Panc1 (cell line): ENCODE measurements around the gene LINC01488.

ENCODE experiments used
- CTCF ChIP-seq: fragments of 450-650 bp; IDR thresholded peaks from 2 replicates; pipeline ENCODE4 v1.5.1; 2017; ENCODE audit warnings: mild to moderate bottlenecking
- POLR2AphosphoS5 ChIP-seq: IDR thresholded peaks from 2 replicates; pipeline ENCODE4 v1.6.1; 2012; ENCODE audit warnings: mild to moderate bottlenecking, low read depth, low read length, moderate library complexity

- TF ChIP-seq POLR2AphosphoS5, result no peak
- TF ChIP-seq CTCF, result no peak
These were observed 1.7 kb upstream of the LINC01488 start for GRCh38 chr11:69479591-69480271.
